Endothelial cell of umbilical vein (primary cell): ENCODE measurements around the gene CHST7. TPM values are rescaled to one million over a fixed set of nuclear protein-coding genes. Genes with fewer than 3 reads are reported as not detected.

Experiments used
- BruUV-seq: library from RNA; stranded (reverse); fragments of 400-500 nt; replicated peaks from 2 replicates; lab custom pipeline; 2021; lab: Mats Ljungman, UMichigan
- CTCF ChIA-PET: fragments of 300-600, 350-600 bp; sonication (Branson Sonifier 250); formaldehyde crosslinking; loops from one replicate; lab custom pipeline; 2021; ENCODE audit warnings: antibody characterized with exemption, inconsistent platforms; lab: Charles Lee
- POLR2A ChIA-PET: fragments of 300-600, 350-600 bp; sonication (Branson Sonifier 250); formaldehyde crosslinking; loops from one replicate; lab custom pipeline; 2021; ENCODE audit warnings: antibody characterized with exemption, inconsistent platforms; lab: Charles Lee
- DNase-seq: peaks from one replicate; pipeline ENCODE4 v3.0.0-alpha.2; 2011; ENCODE audit warnings: low read depth, low spot score
- FAIRE-seq: peaks from 2 replicates; lab custom pipeline; 2011; peaks lifted over from hg19 to GRCh38; lab: Jason Lieb, UNC
- H2AFZ ChIP-seq: 2 replicates; pipeline ENCODE4 v1.6.0; 2012; ENCODE audit warnings: low read depth, low read length, control low read depth, inconsistent platforms
- H3K27ac ChIP-seq: 2 replicates; pipeline ENCODE4 v1.5.1; 2011; ENCODE audit warnings: low read depth, mild to moderate bottlenecking, control low read depth, low read length, moderate library complexity; ENCODE audit not compliant: insufficient read depth
- H3K27me3 ChIP-seq, 2 experiments: 2 replicates each; pipeline versions ENCODE4 v1.6.0 to v1.6.1; 2011; ENCODE audit warnings: low read length in 2 of 2, mixed read lengths in 1 of 2; ENCODE audit not compliant: control insufficient read depth in 2 of 2, insufficient read depth in 2 of 2
- H3K36me3 ChIP-seq, 2 experiments: 2 replicates in 1 of 2; 3 replicates in 1 of 2; pipeline ENCODE4 v1.5.1; 2011; ENCODE audit warnings: low read length in 2 of 2, mild to moderate bottlenecking in 1 of 2, moderate library complexity in 1 of 2; ENCODE audit not compliant: control insufficient read depth in 2 of 2, insufficient read depth in 2 of 2; ENCODE audit errors: extremely low read depth in 1 of 2
- H3K4me1 ChIP-seq: 3 replicates; pipeline ENCODE4 v1.5.1; 2011; ENCODE audit warnings: mild to moderate bottlenecking, low read length; ENCODE audit not compliant: control insufficient read depth, insufficient read depth; ENCODE audit errors: extremely low read depth
- H3K4me2 ChIP-seq: 2 replicates; pipeline ENCODE4 v1.6.1; 2011; ENCODE audit warnings: low read length, control low read depth, mixed read lengths; ENCODE audit not compliant: insufficient read depth
- H3K4me3 ChIP-seq, 3 experiments: fragments of 200-600 bp in 1 of 3; sonication (generic), shearing (Covaris generic) in 1 of 3; replicated peaks in 1 of 3; 2 replicates each; pipeline ENCODE4 v1.5.1; 2011 to 2016; ENCODE audit warnings: control low read depth in 3 of 3, low read length in 3 of 3, mild to moderate bottlenecking in 2 of 3, inconsistent platforms in 1 of 3, low read depth in 1 of 3, moderate library complexity in 1 of 3; ENCODE audit not compliant: insufficient read depth in 1 of 3
- H3K79me2 ChIP-seq: 2 replicates; pipeline ENCODE4 v1.6.0; 2012; ENCODE audit warnings: low read length, inconsistent platforms; ENCODE audit not compliant: control insufficient read depth, insufficient read depth
- H3K9ac ChIP-seq: replicated peaks from 2 replicates; pipeline ENCODE3; 2011; ENCODE audit warnings: low read length, control low read depth; ENCODE audit not compliant: insufficient read depth; ENCODE audit errors: extremely low read depth
- H3K9me1 ChIP-seq: replicated peaks from 3 replicates; pipeline ENCODE4 v1.6.0; 2011; ENCODE audit warnings: mild to moderate bottlenecking, low read length; ENCODE audit not compliant: control insufficient read depth, insufficient read depth; ENCODE audit errors: extremely low read depth
- H3K9me3 ChIP-seq: replicated peaks from 2 replicates; pipeline ENCODE4 v1.5.1; 2012; ENCODE audit warnings: low read length, inconsistent platforms; ENCODE audit not compliant: control insufficient read depth, insufficient read depth
- H4K20me1 ChIP-seq: replicated peaks from 2 replicates; pipeline ENCODE3; 2011; ENCODE audit warnings: mild to moderate bottlenecking, low read length; ENCODE audit not compliant: control insufficient read depth, insufficient read depth; ENCODE audit errors: extremely low read depth
- FOS ChIP-seq: IDR thresholded peaks from 2 replicates; pipeline ENCODE4 v1.6.1; 2011; ENCODE audit warnings: mild to moderate bottlenecking, low read length, moderate library complexity, borderline replicate concordance; ENCODE audit not compliant: insufficient read depth
- GATA2 ChIP-seq: IDR thresholded peaks from 2 replicates; pipeline ENCODE4 v1.7.0; 2011; ENCODE audit warnings: low read depth, mild to moderate bottlenecking, moderate library complexity, mixed read lengths, low read length; ENCODE audit not compliant: insufficient read length, insufficient read depth
- JUN ChIP-seq: IDR thresholded peaks from 2 replicates; pipeline ENCODE4 v1.6.1; 2011; ENCODE audit warnings: borderline replicate concordance, low read depth; ENCODE audit not compliant: insufficient read length, insufficient read depth
- POLR2A ChIP-seq: IDR thresholded peaks from 2 replicates; pipeline ENCODE4 v1.6.1; 2012; ENCODE audit warnings: low read depth, mild to moderate bottlenecking, control low read depth, low read length
- POLR2AphosphoS5 ChIP-seq: IDR thresholded peaks from 2 replicates; pipeline ENCODE4 v1.6.1; 2012; ENCODE audit warnings: low read depth, mild to moderate bottlenecking, control low read depth, low read length, moderate library complexity; ENCODE audit not compliant: insufficient read depth
- dilution Hi-C: fragments of 300-500 bp; cut with MboI; formaldehyde crosslinking; loops from one replicate; pipeline ENCODE4 v1.15.0; 2019; ENCODE audit warnings: low sequenced_read_pairs; ENCODE audit not compliant: extremely low pct_ligation_motif_present
- intact Hi-C: fragments of 100-400 bp; cut with micrococcal nuclease; formaldehyde crosslinking; loops from one replicate; pipeline ENCODE4 v1.10.0; 2022
- polyA plus RNA-seq, 4 experiments: library from polyadenylated mRNA; depleted of rRNA in 3 of 4; stranded (reverse) in 3 of 4; unstranded in 1 of 4; fragments of >200 nt; gene quantifications; 2 replicates each; pipeline versions ENCODE4 v1.2.1 to v1.2.3, GENCODE V29; 2011 to 2012; ENCODE audit warnings: missing spikeins in 1 of 4
- total RNA-seq: library from RNA; stranded (reverse); gene quantifications from 2 replicates; pipeline ENCODE4 v1.2.3, GENCODE V29; 2021
- TF ChIP-seq, protein P1 (sequence below): IDR thresholded peaks from 2 replicates; pipeline ENCODE4 v1.6.1; 2011; ENCODE audit not compliant: insufficient read depth, insufficient read length
- TF ChIP-seq, protein P2 (sequence below), 2 donors: IDR thresholded peaks; 1 replicate in 1 of 2; 2 replicates in 1 of 2; pipeline ENCODE4 v1.5.1; 2011; ENCODE audit warnings: low read length in 2 of 2, mild to moderate bottlenecking in 2 of 2, moderate library complexity in 2 of 2, control low read depth in 1 of 2, inconsistent platforms in 1 of 2, low read depth in 1 of 2; ENCODE audit not compliant: insufficient read depth in 1 of 2; ENCODE audit errors: extremely low read depth in 1 of 2

The CHST7 gene
- total and polyA plus RNA-seq, 2 donors (not counting 3 experiments of a cell fraction or from before 2014, with no cell fraction given): 4.5 to 11.2 TPM

DNA sequence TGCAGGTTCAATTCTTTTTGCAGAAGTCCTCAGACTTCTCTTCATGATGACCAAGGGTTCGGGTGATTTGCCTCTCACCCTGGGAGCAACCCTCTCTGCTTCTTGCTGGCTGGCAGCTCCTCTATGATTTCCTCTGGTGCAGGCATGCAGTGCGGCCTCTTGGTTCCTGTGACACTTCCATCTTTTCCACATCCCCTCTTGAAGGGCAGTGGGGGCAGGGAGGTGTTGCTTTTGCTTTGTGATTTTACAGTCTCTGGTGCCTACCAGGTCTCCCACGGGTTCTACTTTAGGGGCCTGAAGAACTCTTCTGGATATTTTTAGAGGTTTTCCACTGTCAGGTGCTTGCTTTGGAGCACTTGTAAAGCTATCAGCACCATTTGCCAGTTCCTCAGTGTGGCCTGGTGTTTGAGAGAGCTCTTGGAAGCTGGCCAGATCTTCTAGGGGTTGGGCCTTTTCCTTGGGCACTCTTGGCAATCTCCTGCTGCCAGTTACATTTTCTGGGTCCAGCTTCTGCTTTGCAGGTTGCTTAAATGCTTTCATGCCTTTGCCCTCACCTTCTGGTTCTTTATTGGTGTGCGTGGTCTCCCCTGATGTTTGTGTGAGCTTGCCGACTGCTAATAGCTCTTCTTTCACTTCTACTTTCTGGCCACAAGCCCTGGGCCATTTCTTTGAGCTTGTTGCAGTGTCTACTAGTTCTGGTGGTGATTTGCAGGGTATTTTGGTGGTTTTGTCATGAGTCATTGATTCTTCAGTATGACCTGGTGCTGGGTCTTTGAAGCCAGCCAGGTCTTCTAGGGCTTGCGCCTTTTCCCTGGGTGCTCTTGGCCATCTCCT, 11.5 kb upstream of the CHST7 start:
- no peak for FAIRE-seq
- CTCF ChIA-PET: interaction anchor here (1.2 to 1.3 kb wide), 2 partner anchors 10 to 80 kb away, joined by 3 to 4 read pairs; no protein-coding TSS in a partner anchor

More for the DNA sequence above, 11.5 kb upstream of the CHST7 start:
- no peaks in the 10 kb centered on the region for H3K9me3 ChIP-seq
- no peaks in the 10 kb centered on the region for H4K20me1 ChIP-seq
- no peak overlapping the region for H3K27ac ChIP-seq
- H3K4me1 ChIP-seq: no peaks in the 10 kb centered on the region
- no peaks in the 10 kb centered on the region for H3K36me3 ChIP-seq
- H3K4me3 ChIP-seq: no peak overlapping the region
- no peaks in the 10 kb centered on the region for H3K79me2 ChIP-seq
- no TSS peak for BruUV-seq
- H3K9ac ChIP-seq: no peak overlapping the region
- TF ChIP-seq FOS: no peak
- no peak for TF ChIP-seq GATA2
- TF ChIP-seq, protein P1, sequence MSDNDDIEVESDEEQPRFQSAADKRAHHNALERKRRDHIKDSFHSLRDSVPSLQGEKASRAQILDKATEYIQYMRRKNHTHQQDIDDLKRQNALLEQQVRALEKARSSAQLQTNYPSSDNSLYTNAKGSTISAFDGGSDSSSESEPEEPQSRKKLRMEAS: no peak
- TF ChIP-seq JUN: no peak
- TF ChIP-seq, protein P2, sequence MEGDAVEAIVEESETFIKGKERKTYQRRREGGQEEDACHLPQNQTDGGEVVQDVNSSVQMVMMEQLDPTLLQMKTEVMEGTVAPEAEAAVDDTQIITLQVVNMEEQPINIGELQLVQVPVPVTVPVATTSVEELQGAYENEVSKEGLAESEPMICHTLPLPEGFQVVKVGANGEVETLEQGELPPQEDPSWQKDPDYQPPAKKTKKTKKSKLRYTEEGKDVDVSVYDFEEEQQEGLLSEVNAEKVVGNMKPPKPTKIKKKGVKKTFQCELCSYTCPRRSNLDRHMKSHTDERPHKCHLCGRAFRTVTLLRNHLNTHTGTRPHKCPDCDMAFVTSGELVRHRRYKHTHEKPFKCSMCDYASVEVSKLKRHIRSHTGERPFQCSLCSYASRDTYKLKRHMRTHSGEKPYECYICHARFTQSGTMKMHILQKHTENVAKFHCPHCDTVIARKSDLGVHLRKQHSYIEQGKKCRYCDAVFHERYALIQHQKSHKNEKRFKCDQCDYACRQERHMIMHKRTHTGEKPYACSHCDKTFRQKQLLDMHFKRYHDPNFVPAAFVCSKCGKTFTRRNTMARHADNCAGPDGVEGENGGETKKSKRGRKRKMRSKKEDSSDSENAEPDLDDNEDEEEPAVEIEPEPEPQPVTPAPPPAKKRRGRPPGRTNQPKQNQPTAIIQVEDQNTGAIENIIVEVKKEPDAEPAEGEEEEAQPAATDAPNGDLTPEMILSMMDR (IDR thresholded peaks at IDR 0.05; ENCODE audit: extremely low read depth in 1 of 2, insufficient read depth in 1 of 2, low read depth in 1 of 2, low read length in 2 of 2): no peak
- no peak for TF ChIP-seq POLR2A
- TF ChIP-seq POLR2AphosphoS5: no peak
- dilution Hi-C loops: no loop called here
- intact Hi-C loops: no loop called here
- H3K9me1 ChIP-seq: no peaks in the 10 kb centered on the region
- POLR2A ChIA-PET: no interaction called here
- DNase-seq: no peak
- H3K4me2 ChIP-seq: no peak overlapping the region
- H2AFZ ChIP-seq: no peak overlapping the region
- no peaks in the 10 kb centered on the region for H3K27me3 ChIP-seq
